Aorta (tissue), 5 donors: ENCODE data around the gene MID1IP1. TPM values are rescaled to one million over a fixed set of nuclear protein-coding genes. Genes with fewer than 3 reads are reported as not detected.

Experiments
- ATAC-seq: fragments of 200-7000 bp; cut with Tn5 transposase; one replicate; pipeline ENCODE4 v1.9.1; 2022; ENCODE audit warnings: moderate library complexity; ENCODE audit not compliant: low FRiP score
- DNase-seq, 2 donors: peaks; one replicate each; pipeline ENCODE4 v3.0.0-alpha.2; 2020
- H3K27ac ChIP-seq, 2 donors: one replicate each; pipeline ENCODE4 v1.5.1; 2013; ENCODE audit warnings: low read length in 2 of 2, mild to moderate bottlenecking in 2 of 2, moderate library complexity in 2 of 2, control low read depth in 1 of 2, inconsistent platforms in 1 of 2, low read depth in 1 of 2
- H3K27me3 ChIP-seq, 2 donors: one replicate each; pipeline ENCODE4 v1.6.1; 2013; ENCODE audit warnings: control low read depth in 1 of 2, low read length in 1 of 2, mild to moderate bottlenecking in 1 of 2, moderate library complexity in 1 of 2; ENCODE audit not compliant: insufficient read depth in 2 of 2, control insufficient read depth in 1 of 2
- H3K36me3 ChIP-seq, 2 donors: one replicate each; pipeline ENCODE4 v1.6.1; 2013; ENCODE audit warnings: control low read depth in 1 of 2, low read length in 1 of 2, mild to moderate bottlenecking in 1 of 2; ENCODE audit not compliant: insufficient read depth in 2 of 2, control insufficient read depth in 1 of 2
- H3K4me1 ChIP-seq, 2 donors: one replicate each; pipeline ENCODE4 v1.6.1; 2013; ENCODE audit warnings: low read length in 2 of 2, control low read depth in 1 of 2, mild to moderate bottlenecking in 1 of 2, moderate library complexity in 1 of 2; ENCODE audit not compliant: insufficient read depth in 2 of 2, control insufficient read depth in 1 of 2
- H3K4me3 ChIP-seq, 2 donors: one replicate each; pipeline ENCODE4 v1.5.1; 2013; ENCODE audit warnings: low read length in 2 of 2, control low read depth in 1 of 2, mild to moderate bottlenecking in 1 of 2
- H3K9me3 ChIP-seq: one replicate; pipeline ENCODE4 v1.6.1; 2013; ENCODE audit warnings: mild to moderate bottlenecking, low read length; ENCODE audit not compliant: control insufficient read depth
- WGBS, 2 donors: extraction: QIAGEN DNeasy Blood & Tissue Kit; methylation state at CpG; one replicate each; pipeline ENCODE4 v1.1.7; 2013; 5-methylcytosine and 5-hydroxymethylcytosine counted together
- intact Hi-C, 2 donors: fragments of 100-400 bp; cut with DNase I; formaldehyde crosslinking; loops; one replicate each; pipeline versions ENCODE4 v1.14.2 to v1.15.0; 2022
- polyA plus RNA-seq, 2 donors: library from polyadenylated mRNA; stranded (reverse); fragments of 200-250 nt; gene quantifications; one replicate each; pipeline ENCODE4 v1.2.3, GENCODE V29; 2013
- total RNA-seq, 2 donors: library from RNA; stranded (reverse); fragmentation: NEBNext Ultra II Directional; extraction: Animal tissue kit (Norgen Biotek cat#: 25700); gene quantifications; one replicate each; pipeline ENCODE4 v1.2.1, GENCODE V29; 2021
- donor health status: healthy with polysubstance abuse.
- donor health status: Bipolar disorder and iron deficiency.
- donor health status: DM: no; HTN: no; CAD: no.
- donor health status: DM: no; HTN: no; CAD: no.
- donor health status: DM: yes; HTN: yes; CAD: no.

The MID1IP1 gene
- total and polyA plus RNA-seq, 4 donors: 24.4 to 34.0 (median 27.0) TPM

DNA sequence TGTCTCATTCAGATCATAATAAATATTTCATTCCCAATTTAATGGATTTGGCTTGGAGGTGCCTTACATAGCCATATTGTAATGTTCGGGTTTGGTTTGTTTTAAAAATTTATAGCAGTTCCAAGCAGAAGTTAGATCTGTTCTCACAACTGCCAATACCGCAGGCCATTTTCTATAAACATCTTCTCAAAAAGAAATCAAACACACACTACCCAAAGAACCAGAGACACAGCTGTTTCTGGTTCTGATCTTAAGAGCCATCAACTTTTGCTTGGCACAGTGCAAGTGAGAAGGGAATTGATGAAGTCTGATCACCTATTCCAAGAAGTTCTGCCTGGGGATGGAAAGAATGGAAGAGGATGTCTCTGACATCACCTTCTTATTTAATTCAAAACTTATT is 22.9 kb downstream of the MID1IP1 start:
- ATAC-seq: no peak
- Histone ChIP-seq H3K36me3 (no peaks in the 10 kb centered on the region), H3K27ac (no peak overlapping the region), H3K9me3 (no peaks in the 10 kb centered on the region), H3K4me3 (no peak overlapping the region), H3K27me3 (no peaks in the 10 kb centered on the region), H3K4me1 (no peaks in the 10 kb centered on the region)
- intact Hi-C loops: no loop called here
- DNase-seq: no peak
- 82 to 98% methylated on average over 2 of the region's 2 CpGs for WGBS, 2 donors

DNA sequence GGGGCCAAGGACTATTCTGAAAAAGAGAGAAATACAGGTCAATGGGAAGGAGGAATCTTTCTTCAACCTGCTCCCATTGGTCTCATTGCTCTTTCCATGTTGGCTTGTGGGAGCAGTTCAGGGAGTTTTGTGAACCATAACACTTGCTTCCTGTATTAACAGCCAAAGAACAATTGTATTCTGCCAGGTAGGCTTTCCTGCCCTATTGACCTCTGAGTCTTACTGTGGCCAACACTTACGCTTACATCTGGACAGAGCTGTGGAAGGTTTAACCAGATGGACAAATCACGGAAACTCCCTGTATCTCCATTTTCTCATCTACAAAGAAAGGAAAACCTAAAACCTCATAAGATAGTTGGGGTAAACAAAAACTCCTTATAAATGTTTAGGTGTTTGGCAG is 30.7 kb downstream of the MID1IP1 start:
- no peak for DNase-seq
- Histone ChIP-seq H3K27ac (no peak overlapping the region), H3K4me1 (no peaks in the 10 kb centered on the region), H3K9me3 (no peaks in the 10 kb centered on the region), H3K36me3 (no peaks in the 10 kb centered on the region), H3K4me3 (no peak overlapping the region), H3K27me3 (no peaks in the 10 kb centered on the region)
- WGBS, 2 donors: 90 to 97% methylated on average over 2 of the region's 2 CpGs
- intact Hi-C loops: no loop called here
- ATAC-seq: no peak

DNA sequence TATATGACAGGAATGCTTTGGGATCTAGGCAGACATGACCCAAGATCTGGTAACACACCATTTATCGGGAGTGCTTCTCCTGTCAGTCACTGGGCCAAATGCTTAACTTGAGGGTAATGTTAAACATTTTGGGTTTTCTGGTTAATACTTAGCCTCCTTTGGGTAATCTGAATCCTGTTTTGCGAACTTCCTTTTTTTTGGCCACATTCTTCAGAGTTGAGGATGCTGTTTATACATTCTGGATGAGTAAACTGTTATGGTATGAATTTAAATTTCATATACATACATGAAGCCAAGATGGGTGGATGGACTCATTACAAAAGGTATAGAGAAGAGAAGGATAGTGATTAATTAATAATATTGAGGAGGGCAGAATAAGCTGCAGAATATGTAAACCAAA is 36.1 kb downstream of the MID1IP1 start:
- ATAC-seq (no peak), DNase-seq (no peak)
- Histone ChIP-seq H3K36me3 (no peaks in the 10 kb centered on the region), H3K27ac (no peak overlapping the region), H3K9me3 (no peaks in the 10 kb centered on the region), H3K4me1 (no peaks in the 10 kb centered on the region), H3K27me3 (no peaks in the 10 kb centered on the region), H3K4me3 (no peak overlapping the region)
- intact Hi-C loops: no loop called here
- WGBS, 2 donors: 86 to 97% methylated on average over 2 of the region's 2 CpGs

DNA sequence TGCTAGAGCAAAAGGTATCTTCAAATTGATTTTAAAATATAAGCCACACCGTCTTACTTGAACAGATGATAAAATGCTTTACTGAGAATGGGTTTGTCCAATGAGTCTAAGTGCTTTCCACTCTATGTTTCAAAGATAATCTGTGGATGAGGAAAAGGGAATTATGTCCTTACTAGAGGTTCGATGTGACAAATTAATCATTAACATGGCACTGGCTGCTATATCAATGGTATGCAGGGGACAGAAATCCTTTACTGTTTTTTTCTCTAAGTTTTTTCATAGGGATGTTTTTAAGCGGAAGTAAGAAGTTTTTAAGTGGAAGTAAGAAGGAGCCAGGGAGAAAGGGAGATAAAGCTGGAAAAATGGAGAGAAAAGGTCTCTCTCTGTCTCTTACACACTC is 38.0 kb downstream of the MID1IP1 start:
- no peak for DNase-seq
- H3K4me3 ChIP-seq: no peak overlapping the region
- no peak overlapping the region for H3K27ac ChIP-seq
- intact Hi-C loops: no loop called here
- H3K9me3 ChIP-seq: no peaks in the 10 kb centered on the region
- H3K4me1 ChIP-seq: no peaks in the 10 kb centered on the region
- WGBS, 2 donors: 72 to 82% methylated on average over 3 of the region's 3 CpGs
- no peaks in the 10 kb centered on the region for H3K27me3 ChIP-seq
- ATAC-seq: no peak
- no peaks in the 10 kb centered on the region for H3K36me3 ChIP-seq

DNA sequence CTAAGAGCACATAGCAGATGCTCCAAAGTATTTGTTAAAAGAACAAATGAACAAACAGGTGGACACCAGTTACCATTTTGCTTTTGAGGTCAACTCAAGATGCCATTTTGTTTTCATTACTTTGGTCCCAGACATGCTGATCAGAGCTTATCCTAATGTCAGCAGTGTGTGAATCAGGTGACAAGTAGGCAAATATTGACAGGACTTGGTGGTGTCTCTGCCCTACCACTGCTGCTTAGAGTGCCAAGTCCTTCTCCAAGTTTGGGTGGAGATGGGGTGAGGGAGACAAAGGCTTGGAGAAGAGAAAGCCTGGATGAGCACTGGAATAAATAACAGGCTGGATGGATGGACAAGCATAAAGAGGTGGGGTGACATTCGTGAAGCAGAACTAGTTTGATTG is 38.7 kb downstream of the MID1IP1 start:
- Histone ChIP-seq H3K27me3 (no peaks in the 10 kb centered on the region), H3K36me3 (no peaks in the 10 kb centered on the region), H3K4me3 (no peak overlapping the region), H3K27ac (no peak overlapping the region), H3K4me1 (no peaks in the 10 kb centered on the region), H3K9me3 (no peaks in the 10 kb centered on the region)
- ATAC-seq (no peak), DNase-seq (no peak)
- WGBS, 2 donors: 44 to 51% methylated on average over 1 of the region's 1 CpG
- intact Hi-C loops: no loop called here

DNA sequence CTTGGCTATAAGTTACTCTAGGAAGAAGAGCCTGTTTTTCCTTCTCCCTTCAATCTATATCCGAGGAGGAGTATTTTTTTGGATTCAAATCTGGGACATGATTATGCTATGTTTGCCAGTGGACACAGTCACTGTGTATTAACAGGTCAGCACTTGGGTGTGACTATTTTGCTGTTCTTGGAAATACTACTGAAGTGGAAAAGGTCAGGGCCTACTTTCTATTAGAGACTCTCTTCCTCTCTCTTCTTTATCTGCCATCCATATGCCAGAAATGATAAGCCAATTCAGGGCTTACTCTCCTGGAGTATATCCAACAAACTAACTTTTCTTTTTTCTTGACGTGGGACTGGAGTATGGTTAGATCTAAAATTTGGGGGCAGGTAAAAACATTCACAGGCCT is 40.5 kb downstream of the MID1IP1 start:
- Histone ChIP-seq H3K9me3 (no peaks in the 10 kb centered on the region), H3K27ac (no peak overlapping the region), H3K36me3 (no peaks in the 10 kb centered on the region), H3K4me3 (no peak overlapping the region), H3K4me1 (no peaks in the 10 kb centered on the region), H3K27me3 (no peaks in the 10 kb centered on the region)
- no peak for DNase-seq
- no peak for ATAC-seq
- intact Hi-C loops: no loop called here
- 72 to 83% methylated on average over 2 of the region's 2 CpGs for WGBS, 2 donors

DNA sequence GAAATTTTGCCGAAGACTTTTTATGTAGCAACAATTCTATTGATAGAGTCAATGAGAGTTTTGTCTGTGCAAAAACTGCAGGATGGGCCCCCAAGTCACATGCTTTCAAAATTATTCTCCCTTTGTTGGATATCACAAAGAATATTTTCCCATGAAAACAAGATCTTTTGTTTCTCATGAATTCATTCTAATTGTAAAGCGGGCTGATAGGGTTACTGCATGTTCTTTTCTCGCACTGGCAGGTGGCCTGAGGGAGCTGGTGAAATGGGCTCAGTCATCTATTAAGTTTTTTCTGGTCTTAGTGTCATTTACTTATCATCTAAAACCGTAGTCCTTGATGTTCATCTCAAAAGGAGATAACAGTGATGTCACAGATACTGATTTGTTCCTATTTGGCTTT is 44.2 kb downstream of the MID1IP1 start:
- intact Hi-C loops: no loop called here
- WGBS, 2 donors: 72 to 89% methylated on average over 4 of the region's 4 CpGs
- no peak overlapping the region for H3K27ac ChIP-seq
- H3K27me3 ChIP-seq: no peaks in the 10 kb centered on the region
- no peaks in the 10 kb centered on the region for H3K36me3 ChIP-seq
- H3K4me3 ChIP-seq: no peak overlapping the region
- H3K4me1 ChIP-seq: no peaks in the 10 kb centered on the region
- ATAC-seq (no peak), DNase-seq (no peak)
- no peaks in the 10 kb centered on the region for H3K9me3 ChIP-seq

DNA sequence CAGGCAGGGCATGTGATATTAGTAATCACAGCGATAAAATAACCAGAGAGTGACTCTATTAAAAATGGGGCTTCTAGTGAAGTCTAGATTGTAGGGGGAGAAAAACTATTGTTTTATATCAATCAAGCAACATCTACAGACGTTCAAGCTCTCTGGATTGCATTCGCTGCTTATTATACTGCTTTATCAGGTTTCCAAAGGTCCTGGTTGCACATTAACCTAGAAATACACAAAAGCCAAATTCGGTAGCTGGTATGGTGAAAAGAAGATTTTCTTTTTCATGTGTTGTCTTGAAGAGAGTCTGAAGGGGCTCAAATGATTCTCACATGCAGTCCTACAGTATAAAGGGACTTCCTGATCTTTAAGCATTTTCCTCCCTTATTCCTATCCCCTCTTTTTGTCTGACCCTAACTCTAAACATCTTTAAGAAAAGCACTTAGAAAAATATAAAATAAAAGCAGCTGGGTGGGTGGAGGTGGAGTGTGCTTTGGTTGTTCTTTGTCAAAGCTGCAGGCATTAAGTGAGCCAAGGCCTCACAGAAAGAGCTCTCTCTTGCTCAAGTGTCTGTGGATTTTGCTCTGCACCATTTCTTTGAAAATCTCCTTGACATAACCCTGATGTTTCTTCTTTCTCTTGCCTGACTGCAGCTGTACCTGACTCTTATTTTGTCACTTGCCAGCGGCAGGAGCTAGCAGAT is 46.1 kb downstream of the MID1IP1 start:
- Histone ChIP-seq H3K27ac (no peak overlapping the region), H3K27me3 (no peaks in the 10 kb centered on the region), H3K4me3 (no peak overlapping the region), H3K9me3 (no peaks in the 10 kb centered on the region), H3K36me3 (no peaks in the 10 kb centered on the region), H3K4me1 (no peaks in the 10 kb centered on the region)
- ATAC-seq (no peak), DNase-seq (no peak)
- intact Hi-C loops: no loop called here
- WGBS, 2 donors: 82 to 95% methylated on average over 5 of the region's 5 CpGs

DNA sequence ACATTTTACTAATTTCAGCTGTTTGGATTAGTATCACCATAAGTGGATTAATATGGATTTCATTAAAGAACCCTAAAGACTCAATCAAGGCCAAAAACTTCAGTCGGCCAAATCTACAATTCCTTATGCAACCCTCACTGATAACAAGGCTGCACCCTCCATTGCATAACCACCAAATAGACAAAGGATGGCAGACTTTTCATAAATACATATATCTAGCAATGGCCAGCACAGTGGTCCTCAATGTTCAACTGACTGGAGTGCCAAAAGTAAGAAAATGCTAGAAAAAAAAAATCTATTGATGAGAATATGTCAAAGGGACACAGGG is 46.6 kb downstream of the MID1IP1 start:
- Histone ChIP-seq H3K27ac (no peak overlapping the region), H3K4me3 (no peak overlapping the region), H3K9me3 (no peaks in the 10 kb centered on the region), H3K27me3 (no peaks in the 10 kb centered on the region), H3K36me3 (no peaks in the 10 kb centered on the region), H3K4me1 (no peaks in the 10 kb centered on the region)
- WGBS, 2 donors: 82 to 84% methylated on average over 1 of the region's 1 CpG
- ATAC-seq: no peak
- no peak for DNase-seq
- intact Hi-C loops: no loop called here
